IMR-90 (cell line): ENCODE measurements around the gene ACAD10. TPM values are rescaled to one million over a fixed set of nuclear protein-coding genes. Genes with fewer than 3 reads are reported as not detected.

ENCODE experiments used
- ATAC-seq: fragments of 200-7000 bp; cut with Tn5 transposase; 2 replicates; pipeline ENCODE4 v1.9.1; 2020; ENCODE audit warnings: low read depth, mild to moderate bottlenecking, moderate library complexity
- BruUV-seq: library from RNA; stranded (reverse); fragments of 400-500 nt; replicated peaks from 2 replicates; lab custom pipeline; 2021; lab: Mats Ljungman, UMichigan
- CTCF ChIA-PET: fragments of 300-600 bp; formaldehyde crosslinking; extraction: SDS; loops from one replicate; lab custom pipeline; 2021; ENCODE audit warnings: antibody characterized with exemption; lab: Yijun Ruan, JAX
- POLR2A ChIA-PET: fragments of 300-600 bp; sonication (Branson Sonifier 250); formaldehyde crosslinking; loops from one replicate; lab custom pipeline; 2022; ENCODE audit warnings: antibody characterized with exemption; ENCODE audit not compliant: unreplicated experiment; lab: Charles Lee
- DNase-seq: peaks from one replicate; pipeline ENCODE4 v3.0.0; 2013
- H2AFZ ChIP-seq: replicated peaks from 2 replicates; pipeline ENCODE3; 2013; ENCODE audit warnings: low read length, mild to moderate bottlenecking; ENCODE audit not compliant: poor library complexity
- H2AK5ac ChIP-seq: 2 replicates; pipeline ENCODE4 v1.6.1; 2013; ENCODE audit warnings: low read depth, low read length, inconsistent platforms
- H2AK9ac ChIP-seq: replicated peaks from 2 replicates; pipeline ENCODE3; 2013; ENCODE audit warnings: mild to moderate bottlenecking, low read depth, low read length, moderate library complexity; ENCODE audit not compliant: poor library complexity
- H2BK120ac ChIP-seq: 2 replicates; pipeline ENCODE4 v1.6.1; 2013; ENCODE audit warnings: low read depth, low read length, inconsistent platforms
- H2BK15ac ChIP-seq: 3 replicates; pipeline ENCODE4 v1.6.1; 2013; ENCODE audit warnings: low read depth, low read length, inconsistent platforms
- H2BK20ac ChIP-seq: 2 replicates; pipeline ENCODE4 v1.6.1; 2013; ENCODE audit warnings: low read depth, mild to moderate bottlenecking, inconsistent platforms, low read length, moderate library complexity
- H2BK5ac ChIP-seq: 2 replicates; pipeline ENCODE4 v1.6.1; 2013; ENCODE audit warnings: mild to moderate bottlenecking, low read depth, low read length, inconsistent platforms; ENCODE audit not compliant: poor library complexity, severe bottlenecking
- H3K14ac ChIP-seq: replicated peaks from 2 replicates; pipeline ENCODE4 v1.6.1; 2013; ENCODE audit warnings: low read depth, low read length, inconsistent platforms
- H3K18ac ChIP-seq: 2 replicates; pipeline ENCODE4 v1.6.1; 2013; ENCODE audit warnings: low read depth, low read length, control low read depth
- H3K23ac ChIP-seq: 2 replicates; pipeline ENCODE4 v1.6.1; 2013; ENCODE audit warnings: low read depth, low read length, inconsistent platforms
- H3K27ac ChIP-seq: 2 replicates; pipeline ENCODE4 v1.5.1; 2013; ENCODE audit warnings: mild to moderate bottlenecking, control low read depth, low read length; ENCODE audit not compliant: insufficient read depth
- H3K27me3 ChIP-seq: 2 replicates; pipeline ENCODE4 v1.6.1; 2013; ENCODE audit warnings: low read length; ENCODE audit not compliant: control insufficient read depth, insufficient read depth
- H3K36me3 ChIP-seq: 2 replicates; pipeline ENCODE4 v1.6.1; 2013; ENCODE audit warnings: low read length, mixed read lengths; ENCODE audit not compliant: control insufficient read depth, insufficient read depth
- H3K4ac ChIP-seq: 2 replicates; pipeline ENCODE4 v1.6.1; 2013; ENCODE audit warnings: low read depth, low read length, inconsistent platforms
- H3K4me1 ChIP-seq: 2 replicates; pipeline ENCODE4 v1.6.1; 2013; ENCODE audit warnings: low read length, mixed read lengths; ENCODE audit not compliant: control insufficient read depth, insufficient read depth
- H3K4me2 ChIP-seq: 2 replicates; pipeline ENCODE4 v1.6.1; 2013; ENCODE audit warnings: low read depth, mild to moderate bottlenecking, control low read depth, low read length, moderate library complexity
- H3K4me3 ChIP-seq: 2 replicates; pipeline ENCODE4 v1.5.1; 2013; ENCODE audit warnings: low read depth, mild to moderate bottlenecking, control low read depth, low read length, moderate library complexity; ENCODE audit not compliant: insufficient read depth
- H3K56ac ChIP-seq: 2 replicates; pipeline ENCODE4 v1.6.1; 2013; ENCODE audit warnings: low read length, inconsistent platforms; ENCODE audit not compliant: insufficient read depth; ENCODE audit errors: extremely low read depth
- H3K79me1 ChIP-seq, 2 experiments: 2 replicates each; pipeline ENCODE4 v1.6.1; 2013; ENCODE audit warnings: low read length in 2 of 2, inconsistent platforms in 1 of 2, low read depth in 1 of 2
- H3K9ac ChIP-seq: 2 replicates; pipeline ENCODE4 v1.6.1; 2013; ENCODE audit warnings: low read depth, low read length, control low read depth
- H3K9me1 ChIP-seq: 2 replicates; pipeline ENCODE4 v1.6.1; 2013; ENCODE audit warnings: low read length, inconsistent platforms; ENCODE audit not compliant: insufficient read depth
- H3K9me3 ChIP-seq: 2 replicates; pipeline ENCODE4 v1.6.1; 2013; ENCODE audit warnings: low read length; ENCODE audit not compliant: control insufficient read depth, insufficient read depth
- H4K20me1 ChIP-seq: 2 replicates; pipeline ENCODE4 v1.6.1; 2013; ENCODE audit warnings: low read length, inconsistent platforms; ENCODE audit not compliant: insufficient read depth
- H4K5ac ChIP-seq: 2 replicates; pipeline ENCODE4 v1.6.1; 2013; ENCODE audit warnings: mild to moderate bottlenecking, low read depth, low read length, control low read depth
- H4K8ac ChIP-seq, 2 experiments: 2 replicates each; pipeline ENCODE4 v1.6.1; 2013; ENCODE audit warnings: low read depth in 2 of 2, low read length in 2 of 2, control low read depth in 1 of 2, inconsistent platforms in 1 of 2
- H4K91ac ChIP-seq: 2 replicates; pipeline ENCODE4 v1.6.1; 2013; ENCODE audit warnings: low read depth, low read length, inconsistent platforms; ENCODE audit not compliant: insufficient read depth
- BHLHE40 ChIP-seq: fragments of 150-350 bp; IDR thresholded peaks from 2 replicates; pipeline ENCODE4 v1.6.1; 2016; ENCODE audit warnings: mild to moderate bottlenecking, low read depth, low read length
- CEBPB ChIP-seq: IDR thresholded peaks from 2 replicates; pipeline ENCODE4 v1.6.1; 2012; ENCODE audit warnings: low read depth, low read length, improper control_type of control experiment
- CHD1 ChIP-seq: IDR thresholded peaks from 2 replicates; pipeline ENCODE4 v1.6.1; 2012; ENCODE audit warnings: low read depth, low read length, improper control_type of control experiment
- CTCF ChIP-seq: conservative IDR thresholded peaks from 2 replicates; pipeline ENCODE4 v1.5.1; 2012; ENCODE audit warnings: mild to moderate bottlenecking, low read depth, low read length, improper control_type of control experiment
- ELK1 ChIP-seq: fragments of 150-350 bp; IDR thresholded peaks from 2 replicates; pipeline ENCODE4 v1.6.1; 2016; ENCODE audit warnings: low read depth, mild to moderate bottlenecking, low read length, moderate library complexity, borderline replicate concordance
- FOS ChIP-seq: fragments of 150-350 bp; IDR thresholded peaks from 2 replicates; pipeline ENCODE4 v1.6.1; 2016; ENCODE audit warnings: low read depth, low read length
- MAFK ChIP-seq: IDR thresholded peaks from 2 replicates; pipeline ENCODE4 v1.6.1; 2012; ENCODE audit warnings: low read depth, low read length, improper control_type of control experiment
- MAZ ChIP-seq: IDR thresholded peaks from 2 replicates; pipeline ENCODE4 v1.6.1; 2012; ENCODE audit warnings: low read depth, mild to moderate bottlenecking, low read length, improper control_type of control experiment, moderate library complexity, borderline replicate concordance
- MXI1 ChIP-seq: IDR thresholded peaks from 2 replicates; pipeline ENCODE4 v1.6.1; 2012; ENCODE audit warnings: low read depth, mild to moderate bottlenecking, low read length, moderate library complexity, borderline replicate concordance
- NFE2L2 ChIP-seq: fragments of 150-350 bp; IDR thresholded peaks from 2 replicates; pipeline ENCODE4 v1.6.1; 2016; ENCODE audit warnings: low read depth, mild to moderate bottlenecking, low read length
- POLR2A ChIP-seq: IDR thresholded peaks from 2 replicates; pipeline ENCODE4 v1.6.1; 2012; ENCODE audit warnings: mild to moderate bottlenecking, low read depth, low read length
- RAD21 ChIP-seq: IDR thresholded peaks from 2 replicates; pipeline ENCODE4 v1.6.1; 2012; ENCODE audit warnings: low read length, improper control_type of control experiment
- RCOR1 ChIP-seq: IDR thresholded peaks from 2 replicates; pipeline ENCODE4 v1.6.1; 2012; ENCODE audit warnings: mild to moderate bottlenecking, low read length, improper control_type of control experiment; ENCODE audit not compliant: insufficient replicate concordance
- RFX5 ChIP-seq: IDR thresholded peaks from 2 replicates; pipeline ENCODE4 v1.8.0; 2012; ENCODE audit warnings: low read depth, mild to moderate bottlenecking, low read length, moderate library complexity
- SMC3 ChIP-seq: fragments of 150-350 bp; IDR thresholded peaks from 2 replicates; pipeline ENCODE4 v1.6.1; 2016; ENCODE audit warnings: low read depth, mild to moderate bottlenecking, antibody characterized with exemption, low read length, moderate library complexity
- USF2 ChIP-seq: fragments of 150-350 bp; IDR thresholded peaks from 2 replicates; pipeline ENCODE4 v1.6.1; 2017; ENCODE audit warnings: mild to moderate bottlenecking, antibody characterized with exemption, low read length, low read depth
- WGBS, 2 experiments: methylation state at CpG; one replicate each; pipeline versions ENCODE4 v1.1.5 to v1.1.7; 2013; ENCODE audit warnings: missing lambda C conversion rate in 2 of 2; ENCODE audit not compliant: insufficient read length in 1 of 2; ENCODE audit errors: extremely low coverage in 2 of 2; 5-methylcytosine and 5-hydroxymethylcytosine counted together
- dilution Hi-C: fragments of 300-500 bp; cut with HindIII; formaldehyde crosslinking; loops from one replicate; pipeline ENCODE4 v1.14.3; 2018; ENCODE audit warnings: low sequenced_read_pairs; ENCODE audit not compliant: unreplicated experiment
- in situ Hi-C: fragments of 300-500 bp; cut with MboI; formaldehyde crosslinking; loops from 3 replicates; pipeline ENCODE4 v1.14.3; 2019; ENCODE audit warnings: low sequenced_read_pairs, inconsistent platforms, mixed read lengths
- intact Hi-C: fragments of 100-400 bp; cut with micrococcal nuclease; formaldehyde crosslinking; loops from 2 replicates; pipeline ENCODE4 v1.10.0; 2022
- polyA plus RNA-seq, 3 experiments: library from polyadenylated mRNA; depleted of rRNA; stranded (reverse); fragments of >200 nt; gene quantifications; 2 replicates each; pipeline ENCODE4 v1.2.3, GENCODE V29; 2012; ENCODE audit warnings: low replicate concordance in 1 of 3
- total RNA-seq: library from RNA; depleted of rRNA; stranded (reverse); fragments of >200 nt; gene quantifications from 2 replicates; pipeline ENCODE4 v1.2.3, GENCODE V29; 2012

ACAD10 gene
- total and polyA plus RNA-seq, 2 of the 4 experiments (the other 2 are of a cell fraction), result 12.4 to 21.0 TPM

- H3K14ac ChIP-seq, result no peak overlapping the region
- H4K5ac ChIP-seq, result no peak overlapping the region
- H3K4me2 ChIP-seq, result no peak overlapping the region
- H3K27me3 ChIP-seq, result no peaks in the 10 kb centered on the region
- H4K20me1 ChIP-seq, result peaks cover 15% of the 10 kb centered on the region; the same call in 1 of the 2 replicates
- ChIA-PET CTCF (no interaction called here), POLR2A (no interaction called here)
- H4K91ac ChIP-seq, result no peak overlapping the region
- H3K18ac ChIP-seq, result no peak overlapping the region
- peaks cover 22% of the 10 kb centered on the region for H3K9me1 ChIP-seq
- no peak overlapping the region for H2BK15ac ChIP-seq
- no peak overlapping the region for H3K9ac ChIP-seq
- H3K56ac ChIP-seq, result no peak overlapping the region
- no peak overlapping the region for H4K8ac ChIP-seq
- H2BK20ac ChIP-seq, result no peak overlapping the region
- DNase-seq, result no peak
- no peak overlapping the region for H3K4me3 ChIP-seq
- dilution Hi-C loops, result no loop called here
- H3K36me3 ChIP-seq, result peaks cover 58% of the 10 kb centered on the region
- WGBS, 2 experiments, result 83% methylated on average over 2 of the region's 10 CpGs; no CpG with 5 or more reads in 1 of the 2 experiments
- H3K27ac ChIP-seq, result no peak overlapping the region
- H3K4me1 ChIP-seq, result peaks cover 16% of the 10 kb centered on the region
- H3K23ac ChIP-seq, result no peak overlapping the region
- H3K79me1 ChIP-seq, result peaks cover 5 to 38% of the 10 kb centered on the region in 2 experiments; a peak in 3 of 4 replicates
- no peak overlapping the region for H3K4ac ChIP-seq
- no peak overlapping the region for H2BK120ac ChIP-seq
- no peak overlapping the region for H2AK9ac ChIP-seq
- no peak overlapping the region for H2AK5ac ChIP-seq
- peaks cover 3% of the 10 kb centered on the region; the same call in 1 of the 2 replicates for H3K9me3 ChIP-seq
- H2AFZ ChIP-seq, result peak overlapping the region; percentile 23
- in situ Hi-C loops, result no loop called here
- intact Hi-C loops, result no loop called here
- no peak for ATAC-seq
- TF ChIP-seq RFX5, result no peak
- TF ChIP-seq MAFK, result no peak
- no peak for TF ChIP-seq MXI1
- TF ChIP-seq RCOR1, result no peak
- no peak for TF ChIP-seq USF2
- no peak for TF ChIP-seq ELK1
- no peak for TF ChIP-seq RAD21
- no peak for TF ChIP-seq CTCF
- no peak for TF ChIP-seq POLR2A
- no peak for TF ChIP-seq MAZ
- TF ChIP-seq CEBPB, result no peak
- TF ChIP-seq FOS, result no peak
- TF ChIP-seq SMC3, result no peak
- TF ChIP-seq BHLHE40, result no peak
- no peak for TF ChIP-seq NFE2L2
- no peak for TF ChIP-seq CHD1
- H2BK5ac ChIP-seq, result no peak overlapping the region
- no TSS peak for BruUV-seq
Observed at GRCh38 chr12:111780166-111780565, 94.3 kb downstream of the ACAD10 start.
